HepG2 (cell line): Measurements from ENCODE around the gene SOX12. TPM values are rescaled to one million over a fixed set of nuclear protein-coding genes. Genes with fewer than 3 reads are reported as not detected.

Source experiments
- CEBPZ ChIP-seq: IDR thresholded peaks from 2 replicates; pipeline ENCODE4 v1.6.1; 2012; ENCODE audit warnings: low read length, improper control_type of control experiment
- CREB3 ChIP-seq: sonication (generic); formaldehyde crosslinking; IDR thresholded peaks from 2 replicates; pipeline ENCODE4 v1.5.0; 2020; ENCODE audit warnings: missing genetic modification reagents
- KDM5A ChIP-seq: fragments of 200-600 bp; sonication (generic); IDR thresholded peaks from 2 replicates; pipeline ENCODE4 v1.7.0; 2018; ENCODE audit warnings: antibody characterized with exemption, mild to moderate bottlenecking, low read length, borderline replicate concordance
- PRDM15 ChIP-seq: sonication (generic); formaldehyde crosslinking; IDR thresholded peaks from 2 replicates; pipeline ENCODE4 v1.4.0; 2020; ENCODE audit warnings: missing genetic modification reagents
- RFXAP ChIP-seq: sonication (generic); formaldehyde crosslinking; IDR thresholded peaks from 2 replicates; pipeline ENCODE4 v1.4.0; 2020; ENCODE audit warnings: missing genetic modification reagents, borderline replicate concordance
- SATB2 ChIP-seq: sonication (generic); formaldehyde crosslinking; IDR thresholded peaks from 2 replicates; pipeline ENCODE4 v1.5.0; 2020; ENCODE audit warnings: missing genetic modification reagents
- TFDP1 ChIP-seq: IDR thresholded peaks from 2 replicates; pipeline ENCODE4 v1.6.1; 2016; ENCODE audit warnings: missing compliant biosample characterization, missing genetic modification reagents, borderline replicate concordance
- THAP11 ChIP-seq: IDR thresholded peaks from 2 replicates; pipeline ENCODE4 v1.6.1; 2016; ENCODE audit warnings: missing biosample characterization, missing genetic modification reagents
- ZBTB43 ChIP-seq: sonication (generic); formaldehyde crosslinking; conservative IDR thresholded peaks from 2 replicates; pipeline ENCODE4 v1.4.0; 2020; ENCODE audit warnings: missing genetic modification reagents
- ZBTB49 ChIP-seq: sonication (generic); formaldehyde crosslinking; IDR thresholded peaks from 2 replicates; pipeline ENCODE4 v1.4.0; 2020; ENCODE audit warnings: missing genetic modification reagents, borderline replicate concordance
- ZFP41 ChIP-seq: sonication (generic); formaldehyde crosslinking; IDR thresholded peaks from 2 replicates; pipeline ENCODE4 v1.4.0; 2020; ENCODE audit warnings: mild to moderate bottlenecking, missing genetic modification reagents, borderline replicate concordance
- ZKSCAN8 ChIP-seq: IDR thresholded peaks from 2 replicates; pipeline ENCODE4 v1.6.1; 2016; ENCODE audit warnings: borderline replicate concordance, missing genetic modification reagents, missing compliant biosample characterization
- ZNF446 ChIP-seq: sonication (generic); formaldehyde crosslinking; IDR thresholded peaks from 2 replicates; pipeline ENCODE4 v1.5.0; 2020; ENCODE audit warnings: mild to moderate bottlenecking, missing genetic modification reagents
- ZNF567 ChIP-seq: sonication (generic); formaldehyde crosslinking; IDR thresholded peaks from 2 replicates; pipeline ENCODE4 v1.8.1; 2023; ENCODE audit warnings: mild to moderate bottlenecking, missing genetic modification reagents, borderline replicate concordance
- polyA plus RNA-seq, 8 experiments: library from polyadenylated mRNA; depleted of rRNA in 3 of 8; stranded (reverse) in 7 of 8; unstranded in 1 of 8; fragments of >200 nt; fragmentation: Illumina TruSeq in 4 of 8; extraction: Trizol in 4 of 8; gene quantifications; 2 replicates each; pipeline versions ENCODE4 v1.2.1 to v1.2.3, GENCODE V29; 2011 to 2016; ENCODE audit warnings: low read depth in 4 of 8, missing spikeins in 1 of 8, mixed read lengths in 1 of 8; ENCODE audit not compliant: insufficient read depth in 1 of 8
- total RNA-seq, 5 experiments: library from RNA; depleted of rRNA; stranded (reverse); fragments of >200 nt; fragmentation: Illumina TruSeq; extraction: Trizol; gene quantifications; 2 replicates each; pipeline ENCODE4 v1.2.3, GENCODE V29; 2016; ENCODE audit warnings: low read depth in 1 of 5

SOX12 gene
- total and polyA plus RNA-seq, 2 of the 13 experiments (the other 11 are each of a cell fraction or from before 2014, with no cell fraction given) = 10.0 to 18.7 TPM

GRCh38 chr20:297098-297924 is 28.0 kb upstream of the SOX12 start, which contains the start of gene ZCCHC3 (continued):
- TF ChIP-seq ZBTB43 (CRISPR knock-in tag) (peak; percentile 96), ZKSCAN8 (CRISPR knock-in tag) (peak; percentile 95; the same call in 1 of the 2 replicates), PRDM15 (CRISPR knock-in tag) (peak; percentile 82; the same call in 1 of the 2 replicates), ZFP41 (CRISPR knock-in tag) (peak; percentile 69; the same call in 1 of the 2 replicates), CREB3 (CRISPR knock-in tag) (peak; percentile 91; the same call in 1 of the 2 replicates), TFDP1 (CRISPR knock-in tag) (peak; percentile 98), CEBPZ (no peak), RFXAP (CRISPR knock-in tag) (peak; percentile 98), THAP11 (CRISPR knock-in tag) (peak; percentile 88), KDM5A (peak; percentile 56), ZBTB49 (CRISPR knock-in tag) (peak; percentile 74), SATB2 (peak; percentile 93; the same call in 1 of the 2 replicates), ZNF446 (peak; percentile 99), ZNF567 (CRISPR knock-in tag) (peak; percentile 82; the same call in 1 of the 2 replicates)
